ENCODE results near the gene GRAP2.

Gene GRAP2

DNA sequence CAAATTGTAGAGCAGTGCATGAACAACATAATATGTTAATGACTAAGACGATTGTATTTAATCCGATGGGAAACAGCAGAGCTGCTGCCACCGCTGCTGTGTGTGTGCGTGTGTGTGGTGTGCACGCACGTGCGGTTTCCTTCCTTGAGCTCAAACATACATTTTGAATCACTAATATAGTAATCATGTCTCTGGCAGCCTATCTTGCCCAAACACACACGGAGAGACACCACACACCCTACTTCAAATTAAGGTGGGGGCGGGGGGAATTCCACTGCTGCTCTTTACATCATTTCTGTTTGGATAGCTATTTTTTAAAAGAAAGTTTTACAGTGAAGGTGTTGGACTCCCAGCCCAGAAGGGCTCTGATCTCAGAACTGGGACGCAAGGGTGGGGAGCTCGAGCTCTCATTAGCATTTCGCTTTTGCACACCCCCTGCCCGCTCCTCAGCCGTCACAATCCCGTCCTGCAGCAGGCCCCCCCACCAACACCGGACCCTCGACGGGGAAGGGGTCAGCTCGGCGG, 93.2 kb downstream of the GRAP2 start:
- DNase-seq (ENCODE audit: low read depth) = peak; percentile 16

DNA sequence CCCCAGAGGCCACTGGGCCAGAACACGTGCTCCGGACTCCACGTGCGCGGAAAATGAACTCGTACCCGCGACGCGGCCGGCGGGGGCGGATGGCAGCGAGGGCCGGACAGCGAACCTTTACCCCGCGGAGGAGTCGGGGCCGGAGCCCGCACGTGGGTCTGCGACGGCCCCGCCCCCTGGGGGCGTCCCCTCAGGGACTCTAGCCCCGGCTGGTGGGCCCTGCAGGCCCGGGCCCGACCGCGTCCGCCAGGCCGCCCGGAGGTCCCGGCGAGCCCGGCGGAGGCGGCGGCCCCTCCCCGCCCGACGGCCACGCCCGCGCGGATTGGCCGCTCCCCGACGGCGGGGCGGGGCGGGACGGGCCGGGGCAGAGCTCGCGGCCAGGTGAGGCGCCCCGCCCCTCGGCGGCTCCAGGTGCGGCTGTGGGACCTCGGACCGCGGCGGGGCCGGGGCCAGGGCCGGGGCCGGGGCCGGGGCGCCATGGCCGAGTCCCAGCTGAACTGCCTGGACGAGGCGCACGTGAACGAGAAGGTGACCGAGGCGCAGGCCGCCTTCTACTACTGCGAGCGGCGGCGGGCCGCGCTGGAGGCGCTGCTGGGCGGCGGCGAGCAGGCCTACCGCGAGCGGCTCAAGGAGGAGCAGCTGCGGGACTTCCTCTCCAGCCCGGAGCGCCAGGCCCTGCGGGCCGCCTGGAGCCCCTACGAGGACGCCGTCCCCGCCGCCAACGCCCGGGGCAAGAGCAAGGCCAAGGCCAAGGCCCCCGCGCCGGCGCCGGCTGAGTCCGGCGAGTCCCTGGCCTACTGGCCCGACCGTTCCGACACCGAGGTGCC, 93.9 kb downstream of the GRAP2 start, which contains the start of gene FAM83F:
FAM83F (plus strand) TSS at position 389 of the 827 bp plus-strand sequence; CDS start at position 478, 89 bp downstream.
- peak; percentile 4 for DNase-seq (ENCODE audit: low read depth)

DNA sequence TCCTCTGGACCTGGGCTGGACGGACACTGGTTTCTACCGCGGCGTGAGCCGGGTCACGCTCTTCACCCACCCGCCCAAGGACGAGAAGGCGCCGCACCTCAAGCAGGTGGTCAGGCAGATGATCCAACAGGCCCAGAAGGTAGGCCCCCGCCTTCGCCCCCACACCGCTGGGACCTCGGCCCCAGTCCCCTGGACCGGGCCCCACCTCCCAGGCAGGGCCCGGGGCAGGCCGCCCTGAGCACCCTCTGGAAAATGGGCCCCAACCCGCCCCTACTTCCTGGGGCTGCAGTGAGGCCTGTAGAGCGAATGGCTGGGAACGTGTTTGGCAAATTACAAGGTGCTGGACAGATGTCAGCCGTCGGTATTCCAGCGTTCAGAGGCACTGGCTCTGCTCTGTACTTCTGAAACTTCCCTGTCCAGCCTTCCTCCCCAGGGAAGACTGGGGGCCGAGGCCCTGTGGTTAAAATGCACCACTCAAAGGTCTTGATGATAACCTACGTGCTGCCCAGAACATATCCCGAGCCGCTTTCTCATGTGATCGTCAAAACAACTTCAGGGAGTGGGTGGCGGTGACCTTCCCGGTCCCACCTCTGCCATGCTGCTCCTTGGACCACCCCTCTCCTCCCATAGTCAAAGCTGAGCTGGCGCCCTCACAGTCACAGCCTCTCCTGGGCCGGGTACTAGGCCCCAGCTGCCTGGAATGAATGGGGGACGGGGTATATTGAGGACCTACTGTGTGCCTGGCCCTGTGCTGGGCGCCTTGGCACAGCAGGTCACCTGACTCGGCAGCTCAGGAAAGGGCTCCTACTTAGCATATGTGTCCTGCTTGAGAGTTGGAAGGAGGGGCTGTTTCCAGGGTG, 94.7 kb downstream of the GRAP2 start:
- no peak for DNase-seq (ENCODE audit: low read depth)

DNA sequence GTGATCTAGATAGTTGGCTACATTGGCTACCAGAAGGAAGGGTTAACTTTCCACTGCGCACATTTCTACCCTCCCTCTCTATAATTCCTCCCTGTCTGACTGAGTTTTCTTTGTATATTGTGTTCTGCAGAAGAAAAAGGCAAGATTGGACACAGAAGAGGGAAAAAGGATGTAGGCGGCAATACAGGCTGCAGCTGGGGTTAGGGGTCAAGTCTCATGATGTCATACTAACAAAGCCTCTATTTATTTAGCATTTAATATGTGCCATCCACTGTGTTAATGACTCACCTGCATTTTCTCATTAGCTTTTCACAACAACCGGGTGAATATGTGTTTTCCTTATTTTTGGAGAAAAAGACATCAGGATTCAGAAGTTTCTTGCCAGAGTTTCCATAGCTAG, 95.8 kb downstream of the GRAP2 start:
- DNase-seq (ENCODE audit: low read depth) = no peak

DNA sequence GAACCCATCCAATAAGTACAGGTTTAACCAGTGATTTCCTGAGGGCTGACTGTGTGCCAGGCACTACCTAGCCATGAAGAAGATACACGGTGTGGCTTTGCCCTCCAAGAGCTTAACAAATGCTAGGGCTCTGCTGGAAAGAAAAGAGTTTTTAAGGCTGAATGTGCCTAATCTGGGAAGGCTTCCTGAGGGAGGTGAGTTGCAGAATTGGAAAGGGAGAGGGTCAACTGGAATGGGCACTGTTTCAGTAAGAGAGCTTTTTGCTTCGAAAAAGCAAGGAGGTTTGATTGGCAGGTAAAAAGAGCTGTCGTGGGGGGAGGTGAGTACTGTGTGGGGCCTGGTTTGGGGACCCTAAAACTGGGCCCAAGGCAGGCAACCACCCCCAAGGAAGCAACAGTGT, 96.5 kb downstream of the GRAP2 start:
- no peak for DNase-seq (ENCODE audit: low read depth)

DNA sequence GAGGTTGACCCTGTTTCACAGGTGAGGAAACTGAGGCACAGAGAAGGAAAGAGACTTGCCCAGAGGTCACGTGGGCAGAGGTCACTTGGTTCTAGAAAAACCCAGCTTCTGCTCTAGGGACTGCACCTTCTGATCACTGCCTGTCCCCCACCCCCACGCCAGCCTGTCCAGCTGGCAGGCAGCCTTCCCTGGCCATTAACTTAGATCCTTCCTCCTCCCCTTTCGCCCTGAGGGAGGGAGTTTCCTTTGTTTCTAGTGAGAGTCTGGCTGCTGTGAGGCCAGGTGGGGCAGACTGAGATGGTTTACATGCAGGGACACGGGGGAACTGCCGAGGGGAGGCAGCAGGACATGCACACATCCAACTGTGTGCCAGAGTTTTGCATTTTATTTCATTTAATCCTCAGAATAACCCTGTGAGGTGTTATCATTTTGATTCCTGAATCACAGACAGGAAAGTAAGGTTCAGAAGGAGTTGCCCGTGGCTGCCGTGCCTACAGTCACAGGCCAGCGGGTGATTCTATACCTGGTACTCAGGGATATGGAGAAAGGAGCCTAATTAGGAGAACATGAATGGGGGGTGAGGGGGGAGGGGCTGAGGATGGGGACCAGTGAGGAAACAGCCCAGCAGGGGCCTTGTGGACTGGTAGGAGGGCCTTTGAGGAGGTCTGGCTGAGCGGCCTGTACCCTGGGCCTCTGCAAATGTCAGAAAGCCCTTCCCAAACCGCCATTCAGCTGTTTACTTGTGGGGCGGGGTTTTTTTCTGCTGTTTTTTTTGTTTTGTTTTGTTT, 97.2 kb downstream of the GRAP2 start:
- DNase-seq (ENCODE audit: low read depth) = no peak

DNA sequence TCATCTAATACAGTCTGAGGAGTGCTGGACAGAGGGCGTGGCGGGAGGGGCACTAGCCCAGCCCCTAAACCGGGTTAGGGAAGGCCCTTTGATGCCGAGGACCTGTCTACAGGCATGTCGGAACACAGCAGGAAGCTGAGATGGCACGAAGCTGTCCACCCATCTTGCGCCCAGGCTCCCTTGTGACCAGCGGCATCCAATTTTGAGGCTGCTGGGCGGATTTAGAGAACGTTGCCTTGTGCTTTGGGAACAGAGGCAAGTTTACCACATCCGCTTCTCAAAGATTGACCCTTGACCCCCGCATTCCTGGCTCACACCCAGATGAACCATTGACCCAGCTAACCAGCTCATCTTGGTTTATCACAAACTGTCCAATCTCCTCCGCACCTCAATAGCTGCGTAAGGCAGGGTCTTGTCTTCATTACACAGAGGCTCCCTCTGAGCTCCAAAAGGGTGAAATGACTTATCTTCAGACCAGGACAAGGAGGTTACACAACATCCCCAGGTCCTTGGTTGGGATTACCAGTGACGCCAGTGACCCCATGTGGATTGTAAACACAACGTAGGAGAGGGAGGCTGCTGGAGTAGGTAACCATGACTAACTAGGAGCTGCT, 98.4 kb downstream of the GRAP2 start:
- DNase-seq (ENCODE audit: low read depth) = no peak

DNA sequence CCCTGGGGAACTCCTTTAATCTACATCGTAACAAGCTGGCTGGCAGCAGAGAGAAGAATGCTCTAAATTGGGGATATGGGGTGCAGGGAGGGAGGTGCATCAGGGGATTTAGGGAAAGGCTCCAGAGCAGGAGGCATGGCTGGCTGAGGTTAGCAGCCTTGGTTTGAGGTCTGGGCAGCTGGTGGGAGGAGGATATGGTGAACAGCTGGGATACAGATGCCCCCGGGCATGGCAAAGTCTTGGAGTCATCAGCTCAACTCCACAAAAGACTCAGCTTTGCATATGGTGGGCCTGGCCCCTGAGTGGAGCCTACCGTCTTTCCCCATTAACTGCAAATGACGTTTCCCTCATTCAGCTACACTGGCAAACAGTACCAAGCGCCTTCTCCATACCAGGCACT, 99.3 kb downstream of the GRAP2 start:
- no peak for DNase-seq (ENCODE audit: low read depth)

DNA sequence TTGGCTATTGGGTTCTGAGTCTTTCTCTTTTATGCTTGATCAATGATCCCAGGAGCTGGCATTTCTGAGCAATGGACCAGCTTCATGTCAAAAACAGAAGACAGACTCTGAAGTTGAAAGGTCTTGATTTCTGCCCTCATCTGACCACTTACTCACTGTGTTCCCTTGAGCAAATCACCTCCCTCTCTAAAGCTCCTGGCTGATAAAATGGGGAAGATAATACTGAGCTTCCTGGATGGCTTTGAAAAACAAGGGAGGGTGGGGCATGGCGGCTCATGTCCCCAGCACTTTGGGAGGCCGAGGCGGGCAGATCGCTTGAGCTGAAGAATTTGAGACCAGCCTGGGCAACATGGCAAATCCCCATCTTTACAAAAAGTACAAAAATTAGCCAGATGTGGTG, 100.2 kb downstream of the GRAP2 start:
- DNase-seq (ENCODE audit: low read depth) = no peak

DNA sequence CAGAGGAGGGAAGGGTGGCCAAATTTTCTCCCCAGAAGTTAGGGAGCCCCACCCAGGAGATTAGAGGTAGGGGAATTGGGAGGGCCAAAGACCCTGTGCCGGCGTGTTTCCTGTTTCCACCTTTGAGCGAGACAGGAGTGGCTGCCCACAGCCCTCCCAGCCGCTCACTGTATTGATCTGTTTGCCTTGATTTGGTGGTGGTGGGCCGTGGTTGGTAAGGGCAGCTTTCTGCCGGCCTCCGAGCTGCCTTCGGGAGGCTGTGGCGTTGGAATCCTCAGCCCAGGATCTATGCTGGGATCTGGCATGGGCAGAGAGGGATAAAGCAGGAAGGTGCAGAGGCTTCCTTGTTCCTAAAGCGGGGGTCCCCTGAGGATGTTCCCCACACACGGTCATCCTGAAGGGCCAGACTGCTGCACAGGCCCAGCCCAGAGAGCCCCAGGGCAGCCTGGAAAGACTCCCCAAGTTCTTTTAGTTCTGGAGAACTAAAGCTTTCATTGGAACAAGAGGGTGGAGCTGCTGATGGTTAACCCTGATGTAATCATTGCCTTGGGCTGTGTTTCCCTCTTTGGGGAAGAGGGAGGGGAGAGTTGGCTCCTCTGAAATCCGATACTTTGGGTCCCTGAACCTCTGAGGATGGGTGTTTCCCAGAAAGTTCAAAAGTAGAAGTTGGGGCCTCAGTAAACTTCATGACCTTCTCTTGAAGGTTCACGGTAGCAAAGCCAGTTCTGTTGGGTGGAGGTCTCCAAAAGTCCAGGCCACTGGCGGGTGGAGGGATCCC, 101.1 kb downstream of the GRAP2 start:
- no peak for DNase-seq (ENCODE audit: low read depth)

DNA sequence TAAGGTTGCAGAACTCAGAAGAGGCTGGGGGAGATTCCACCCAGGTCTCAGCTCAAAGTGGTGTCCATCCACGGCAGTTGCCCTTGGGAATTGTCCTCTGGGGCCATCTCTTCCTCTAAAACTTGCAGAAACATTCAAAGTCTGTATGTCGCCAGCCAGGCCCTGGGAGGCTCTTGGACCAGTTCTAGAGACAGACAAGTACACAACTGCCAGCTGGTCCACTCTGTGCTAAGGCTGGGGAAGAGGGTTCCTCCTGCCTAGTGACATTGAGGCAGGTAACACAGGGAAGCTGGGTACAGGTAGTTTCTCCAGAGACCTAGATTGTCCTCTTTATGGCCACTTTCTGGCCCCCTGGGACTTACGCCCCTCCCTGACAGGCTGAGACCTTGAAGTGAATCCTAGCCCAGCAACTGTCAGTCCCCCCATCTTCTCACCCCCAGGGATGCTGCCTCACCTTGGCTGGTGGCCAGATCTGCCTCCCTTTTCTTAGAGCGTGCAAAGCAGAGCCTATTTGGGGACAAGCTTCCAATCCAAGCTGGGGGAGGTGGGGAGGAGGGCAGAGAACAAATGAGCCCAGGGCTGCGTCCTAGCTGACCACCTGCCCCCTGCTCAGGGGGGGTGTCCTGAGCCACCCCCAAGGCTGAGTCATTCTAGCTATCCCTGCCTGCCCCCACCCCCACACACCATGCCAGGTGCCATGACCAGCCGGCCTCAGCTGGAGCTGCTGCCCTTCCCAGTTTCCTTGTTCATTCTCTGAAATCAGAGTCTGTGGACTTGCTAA, 102.2 kb downstream of the GRAP2 start:
- DNase-seq (ENCODE audit: low read depth) = no peak

DNA sequence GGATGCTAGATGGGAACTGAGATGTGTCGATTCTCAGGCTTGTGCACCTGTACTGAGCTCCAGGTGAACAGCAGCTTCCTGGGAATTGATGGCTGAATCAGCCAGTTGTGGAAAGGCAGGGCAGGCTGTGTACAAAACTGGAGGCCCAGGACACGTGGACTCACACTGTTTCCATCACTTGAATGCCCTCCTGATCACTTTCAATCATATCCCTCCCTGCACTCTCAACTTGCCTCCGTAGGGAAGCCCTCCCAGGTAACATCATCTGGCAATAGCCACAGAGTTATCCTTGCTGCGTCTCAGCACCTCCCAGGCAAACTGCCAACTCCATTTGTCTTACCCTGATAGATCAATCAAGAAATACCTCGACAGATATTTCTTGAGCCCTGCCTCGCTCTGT, 104.0 kb downstream of the GRAP2 start:
- no peak for DNase-seq (ENCODE audit: low read depth)

DNA sequence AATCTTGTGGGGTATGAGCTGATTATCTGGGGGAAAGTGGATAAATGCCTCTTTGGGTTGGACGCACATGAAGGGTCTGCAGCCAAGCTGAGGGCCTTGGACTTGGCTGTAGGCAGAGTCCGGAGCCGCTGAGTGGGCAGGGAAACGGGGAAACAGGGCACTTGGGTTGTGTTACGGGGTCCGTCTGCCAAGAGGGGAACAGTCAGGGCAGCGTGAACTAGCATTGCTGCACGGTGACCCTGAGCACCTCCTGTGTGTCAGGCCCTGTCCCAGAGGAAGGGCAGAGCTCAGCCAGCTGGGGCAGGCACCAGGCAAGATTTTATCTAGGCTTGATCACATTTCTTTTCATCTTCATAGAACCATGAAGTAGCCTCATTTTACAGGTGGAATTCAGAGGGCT, 105.8 kb downstream of the GRAP2 start:
- DNase-seq (ENCODE audit: low read depth) = no peak

DNA sequence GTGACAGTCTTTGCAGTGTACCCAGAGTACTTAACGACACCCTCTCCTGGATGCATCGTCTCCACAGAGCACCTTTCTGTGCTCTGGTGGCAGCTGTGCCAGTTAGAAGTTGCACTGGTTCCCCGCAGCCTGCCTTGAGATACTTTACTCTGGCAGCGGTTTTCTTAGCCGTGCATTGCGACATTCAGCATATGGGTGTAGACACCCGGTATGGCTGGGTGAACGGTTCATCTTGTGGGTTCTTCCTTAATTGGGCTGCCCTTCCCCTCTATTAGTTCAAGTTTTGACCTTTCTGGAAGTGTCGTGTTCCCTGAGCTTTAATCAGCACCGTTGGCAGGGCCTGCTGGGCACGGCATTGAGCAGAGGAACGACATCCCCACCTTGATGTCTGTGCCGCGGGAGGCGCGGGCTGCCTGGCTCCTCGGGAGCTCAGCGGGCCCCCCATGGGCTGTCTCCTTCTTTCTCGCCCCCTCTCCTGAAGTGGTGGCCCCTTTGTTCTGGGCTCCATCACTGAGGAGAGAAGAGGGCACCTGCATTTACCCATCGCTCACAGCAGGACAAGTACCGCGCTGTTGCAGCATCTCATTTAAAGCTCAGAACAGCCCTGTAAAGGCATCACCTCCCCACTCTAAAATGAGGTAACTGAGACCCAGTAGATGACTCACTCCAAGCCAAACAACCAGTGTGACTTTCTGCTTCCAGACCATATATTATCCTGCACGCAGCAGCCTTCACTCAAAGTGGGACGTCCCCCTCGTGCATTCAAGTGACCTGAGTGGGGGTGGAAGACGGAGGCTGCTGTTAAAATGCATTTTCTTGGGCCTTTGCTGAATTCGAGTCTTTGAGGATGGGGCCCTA, 107.2 kb downstream of the GRAP2 start:
- DNase-seq (ENCODE audit: low read depth) = no peak

DNA sequence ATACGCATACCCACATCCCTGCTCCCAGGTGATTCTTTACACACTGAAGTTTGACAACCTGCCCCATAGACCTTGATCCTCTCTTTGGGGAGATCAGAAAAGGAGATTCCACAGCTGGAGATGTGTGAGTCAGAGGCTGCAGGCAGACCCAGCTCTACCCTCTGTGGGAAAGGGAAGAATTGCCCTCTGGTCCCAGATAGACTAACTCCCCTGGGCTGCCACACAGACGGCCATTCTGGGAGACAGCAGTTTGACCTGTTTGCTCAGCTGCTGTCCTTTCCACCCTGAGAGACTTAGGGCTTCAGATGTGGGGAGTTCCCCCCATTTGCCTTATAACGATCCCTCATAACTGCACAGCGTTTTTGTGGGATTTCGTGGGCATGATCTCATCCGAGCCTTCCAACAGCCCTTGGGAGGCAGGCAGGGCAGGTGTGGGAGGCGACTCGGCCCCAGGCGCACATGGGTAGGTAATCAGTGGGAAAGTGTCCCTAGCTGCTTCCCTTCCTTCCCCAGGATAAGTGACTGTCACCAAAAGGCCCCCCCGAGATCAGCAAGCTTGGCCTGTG, 107.9 kb downstream of the GRAP2 start:
- DNase-seq (ENCODE audit: low read depth) = no peak

DNA sequence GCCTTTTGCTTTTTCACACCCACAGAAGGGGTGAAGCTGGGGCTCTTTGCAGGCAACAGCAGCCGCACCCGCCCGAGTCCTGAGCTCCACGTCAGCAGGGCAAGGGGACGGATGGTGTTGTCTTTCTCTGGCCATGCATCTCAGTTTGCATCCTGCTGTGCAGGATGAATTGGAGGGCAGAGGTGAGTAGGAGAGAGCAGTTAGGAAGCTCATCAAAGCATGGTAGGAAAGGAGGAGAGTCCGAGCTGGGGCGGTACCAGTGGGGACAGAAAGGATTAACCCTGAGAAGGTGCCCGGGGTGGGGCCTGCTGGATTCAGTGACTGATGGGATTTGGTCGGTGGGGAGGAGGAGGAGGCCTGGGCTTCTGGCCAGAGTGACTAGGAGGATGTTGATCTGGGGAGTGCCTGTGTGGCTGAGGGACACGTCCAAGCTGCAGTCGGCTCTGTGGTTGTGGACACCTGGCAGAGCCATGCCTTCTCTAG, 108.4 kb downstream of the GRAP2 start:
- no peak for DNase-seq (ENCODE audit: low read depth)

DNA sequence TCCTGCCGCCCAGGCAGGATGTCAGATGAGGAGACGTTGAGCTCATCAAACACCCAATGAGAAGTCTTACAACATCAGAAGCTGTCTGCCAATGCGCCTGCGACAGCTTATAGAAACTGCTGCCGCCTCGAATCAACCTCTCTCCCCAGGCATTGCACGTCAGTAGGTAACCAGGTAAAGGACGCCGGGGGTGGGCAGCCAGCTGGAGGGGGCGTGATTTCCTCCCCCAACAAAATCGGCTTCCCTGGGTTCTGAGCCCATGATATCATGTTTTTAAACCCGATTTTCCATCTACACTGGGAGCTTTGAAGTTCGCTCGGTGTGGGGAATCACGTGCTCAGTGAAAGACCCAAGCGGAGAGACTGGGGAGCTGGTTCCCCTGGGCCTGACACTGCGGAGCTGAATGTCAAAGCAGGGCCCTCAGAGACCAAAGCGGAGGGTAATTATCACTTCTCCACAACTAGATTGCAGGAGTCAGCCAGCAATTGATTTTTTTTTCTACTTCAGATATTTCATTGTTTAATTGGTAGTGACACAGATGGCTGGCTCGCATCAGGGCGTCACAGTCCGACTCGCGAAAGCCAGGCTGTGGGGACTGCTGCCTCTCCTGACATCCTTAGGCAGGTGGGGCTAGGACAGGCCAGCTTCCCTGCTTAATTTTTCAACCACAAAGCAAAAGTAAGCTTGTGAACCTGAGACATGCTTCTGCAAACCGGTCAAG, 109.2 kb downstream of the GRAP2 start:
- DNase-seq (ENCODE audit: low read depth) = no peak

DNA sequence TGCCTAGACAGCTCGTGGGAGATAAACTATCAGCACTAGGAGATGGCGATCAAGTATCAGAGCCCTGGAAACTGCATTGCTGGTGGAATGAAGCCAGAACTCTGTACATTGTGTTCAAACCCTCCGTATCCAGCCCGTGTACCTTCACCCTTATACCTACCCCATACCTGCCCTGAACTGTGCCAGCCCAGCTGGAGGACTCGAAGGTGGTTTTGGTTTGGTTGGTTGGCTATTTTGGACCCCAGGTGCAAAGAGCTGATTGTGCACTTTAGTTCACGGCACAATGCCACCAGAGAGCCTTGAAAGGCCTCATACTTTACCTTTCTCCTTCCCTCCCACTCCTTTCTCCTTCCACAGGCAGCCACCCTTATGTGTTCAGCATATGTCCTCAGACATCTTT, 109.9 kb downstream of the GRAP2 start:
- no peak for DNase-seq (ENCODE audit: low read depth)

All from activated T-cell treated with anti-CD3 and anti-CD28 coated beads for 24 hours (primary cell).